Effector memory CD8-positive, alpha-beta T cell (primary cell): ENCODE results near the gene RALGAPA1.

Experiments used
- ATAC-seq: fragments of 150-1000 bp; cut with Tn5 transposase; replicated peaks from 2 replicates; pipeline ENCODE4 v1.10.0; 2021; ENCODE audit warnings: mild to moderate bottlenecking, moderate library complexity
- DNase-seq, 3 experiments: peaks; one replicate each; pipeline ENCODE4 v3.0.0; 2021
- H3K27ac Mint-ChIP-seq, 2 donors: one replicate each; pipeline ENCODE4 v1.8.0; 2022; ENCODE audit warnings: mild to moderate bottlenecking in 2 of 2, mixed read lengths in 2 of 2, moderate library complexity in 2 of 2
- H3K27me3 Mint-ChIP-seq, 2 donors: one replicate each; pipeline ENCODE4 v1.8.0; 2022; ENCODE audit warnings: mixed read lengths in 2 of 2
- H3K36me3 Mint-ChIP-seq: one replicate; pipeline ENCODE4 v1.8.0; 2022; ENCODE audit warnings: mild to moderate bottlenecking, moderate library complexity, mixed read lengths; ENCODE audit not compliant: insufficient read depth
- H3K4me1 Mint-ChIP-seq, 2 donors: one replicate each; pipeline ENCODE4 v1.8.0; 2022; ENCODE audit warnings: low read depth in 2 of 2, mixed read lengths in 2 of 2
- H3K4me3 Mint-ChIP-seq, 2 donors: one replicate each; pipeline ENCODE4 v1.8.0; 2022; ENCODE audit warnings: mild to moderate bottlenecking in 2 of 2, mixed read lengths in 2 of 2, moderate library complexity in 2 of 2
- H3K9me3 Mint-ChIP-seq, 2 donors: one replicate each; pipeline ENCODE4 v1.8.0; 2022; ENCODE audit warnings: mixed read lengths in 2 of 2

The RALGAPA1 gene

GRCh38 chr14:35509846-35510245 lies 299.2 kb downstream of the RALGAPA1 start:
- ATAC-seq (no peak), DNase-seq (no peak)
- Mint-ChIP-seq H3K27ac (no peak overlapping the region), H3K9me3 (no peaks in the 10 kb centered on the region), H3K27me3 (peaks cover 12 to 34% of the 10 kb centered on the region in 2 donors), H3K4me1 (no peaks in the 10 kb centered on the region), H3K36me3 (no peaks in the 10 kb centered on the region), H3K4me3 (no peak overlapping the region)

GRCh38 chr14:35506927-35507326 lies 302.2 kb downstream of the RALGAPA1 start:
- Mint-ChIP-seq H3K4me3 (no peak overlapping the region), H3K9me3 (no peaks in the 10 kb centered on the region), H3K4me1 (no peaks in the 10 kb centered on the region), H3K27ac (no peak overlapping the region), H3K27me3 (peaks cover 12 to 30% of the 10 kb centered on the region in 2 donors), H3K36me3 (no peaks in the 10 kb centered on the region)
- no peak for DNase-seq
- no peak for ATAC-seq

- Mint-ChIP-seq H3K9me3 (no peaks in the 10 kb centered on the region), H3K4me1 (no peaks in the 10 kb centered on the region), H3K27me3 (peaks cover 12 to 31% of the 10 kb centered on the region in 2 donors), H3K4me3 (no peak overlapping the region), H3K27ac (no peak overlapping the region), H3K36me3 (no peaks in the 10 kb centered on the region)
- DNase-seq (no peak), ATAC-seq (no peak)
These were observed 302.6 kb downstream of the RALGAPA1 start for GRCh38 chr14:35506461-35506860.

GRCh38 chr14:35504260-35504659 lies 304.8 kb downstream of the RALGAPA1 start:
- peaks cover 20 to 35% of the 10 kb centered on the region in 2 donors for H3K27me3 Mint-ChIP-seq
- ATAC-seq (no peak), DNase-seq (no peak)
- H3K4me3 Mint-ChIP-seq: no peak overlapping the region
- no peaks in the 10 kb centered on the region for H3K36me3 Mint-ChIP-seq
- no peaks in the 10 kb centered on the region for H3K4me1 Mint-ChIP-seq
- H3K27ac Mint-ChIP-seq: no peak overlapping the region
- no peaks in the 10 kb centered on the region for H3K9me3 Mint-ChIP-seq

GRCh38 chr14:35503646-35504045 lies 305.4 kb downstream of the RALGAPA1 start:
- Mint-ChIP-seq H3K36me3 (no peaks in the 10 kb centered on the region), H3K4me3 (no peak overlapping the region), H3K27ac (no peak overlapping the region), H3K4me1 (no peaks in the 10 kb centered on the region), H3K27me3 (peaks cover 20 to 35% of the 10 kb centered on the region in 2 donors), H3K9me3 (no peaks in the 10 kb centered on the region)
- no peak for DNase-seq
- no peak for ATAC-seq

GRCh38 chr14:35499180-35499579 lies 309.9 kb downstream of the RALGAPA1 start:
- ATAC-seq (no peak), DNase-seq (no peak)
- Mint-ChIP-seq H3K36me3 (peaks cover 3% of the 10 kb centered on the region), H3K4me1 (no peaks in the 10 kb centered on the region), H3K4me3 (no peak overlapping the region), H3K27ac (no peak overlapping the region), H3K27me3 (peaks cover 38 to 60% of the 10 kb centered on the region in 2 donors), H3K9me3 (no peaks in the 10 kb centered on the region)

- H3K4me3 Mint-ChIP-seq: no peak overlapping the region
- no peaks in the 10 kb centered on the region for H3K4me1 Mint-ChIP-seq
- H3K9me3 Mint-ChIP-seq: no peaks in the 10 kb centered on the region
- ATAC-seq (no peak), DNase-seq (no peak)
- H3K27me3 Mint-ChIP-seq: peaks cover 69 to 73% of the 10 kb centered on the region in 2 donors
- H3K36me3 Mint-ChIP-seq: peaks cover 3% of the 10 kb centered on the region
- H3K27ac Mint-ChIP-seq: no peak overlapping the region
These were observed 313.8 kb downstream of the RALGAPA1 start for GRCh38 chr14:35495278-35495677.

GRCh38 chr14:35492569-35493014 lies 316.5 kb downstream of the RALGAPA1 start:
- Mint-ChIP-seq H3K9me3 (no peaks in the 10 kb centered on the region), H3K4me3 (no peak overlapping the region), H3K4me1 (no peaks in the 10 kb centered on the region), H3K27ac (no peak overlapping the region), H3K36me3 (peaks cover 3% of the 10 kb centered on the region), H3K27me3 (peaks cover 52 to 60% of the 10 kb centered on the region in 2 donors)
- no peak for ATAC-seq
- DNase-seq: no peak
